SK-N-SH (cell line): Measurements from ENCODE around the gene DCANP1.

Source experiments
- MEF2A ChIP-seq: IDR thresholded peaks from 2 replicates; pipeline ENCODE4 v1.4.0; 2012; ENCODE audit warnings: low read depth, borderline replicate concordance
- NRF1 ChIP-seq: IDR thresholded peaks from 2 replicates; pipeline ENCODE4 v1.6.1; 2012; ENCODE audit warnings: low read depth, mild to moderate bottlenecking, low read length
- RXRA ChIP-seq: IDR thresholded peaks from 2 replicates; pipeline ENCODE4 v1.4.0; 2012; ENCODE audit warnings: low read depth, mild to moderate bottlenecking, borderline replicate concordance
- USF2 ChIP-seq: fragments of 150-350 bp; IDR thresholded peaks from 2 replicates; pipeline ENCODE4 v1.6.1; 2017; ENCODE audit warnings: antibody characterized with exemption, low read length, low read depth, borderline replicate concordance
- YY1 ChIP-seq: IDR thresholded peaks from 2 replicates; pipeline ENCODE4 v1.4.0; 2012; ENCODE audit warnings: low read depth, mild to moderate bottlenecking
- TF ChIP-seq, protein P1 (sequence below): fragments of 200-600 bp; sonication (generic); IDR thresholded peaks from 2 replicates; pipeline ENCODE4 v1.6.1; 2017; ENCODE audit warnings: antibody characterized with exemption, mild to moderate bottlenecking, moderate library complexity
- TF ChIP-seq, protein P2 (sequence below): IDR thresholded peaks from 2 replicates; pipeline ENCODE4; 2012

DNA sequence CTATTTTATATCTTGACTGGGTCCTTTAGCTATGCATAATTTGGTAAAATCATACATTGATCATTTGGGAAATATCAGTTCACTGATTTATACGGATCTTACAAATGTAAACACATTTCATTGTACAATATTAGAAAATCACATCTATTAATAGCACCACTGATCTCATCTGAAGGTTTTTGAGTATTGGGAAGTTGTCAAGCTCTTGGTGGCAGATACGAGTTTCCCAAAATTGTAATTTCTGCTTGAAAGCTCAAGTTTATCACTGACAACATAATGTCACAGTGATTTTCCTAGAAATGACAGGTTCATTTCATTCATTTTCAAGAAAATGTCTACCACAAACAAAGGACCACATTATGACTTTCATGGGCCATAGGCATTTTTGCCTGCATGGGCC lies 45.1 kb downstream of the DCANP1 start:
- TF ChIP-seq, protein P1, sequence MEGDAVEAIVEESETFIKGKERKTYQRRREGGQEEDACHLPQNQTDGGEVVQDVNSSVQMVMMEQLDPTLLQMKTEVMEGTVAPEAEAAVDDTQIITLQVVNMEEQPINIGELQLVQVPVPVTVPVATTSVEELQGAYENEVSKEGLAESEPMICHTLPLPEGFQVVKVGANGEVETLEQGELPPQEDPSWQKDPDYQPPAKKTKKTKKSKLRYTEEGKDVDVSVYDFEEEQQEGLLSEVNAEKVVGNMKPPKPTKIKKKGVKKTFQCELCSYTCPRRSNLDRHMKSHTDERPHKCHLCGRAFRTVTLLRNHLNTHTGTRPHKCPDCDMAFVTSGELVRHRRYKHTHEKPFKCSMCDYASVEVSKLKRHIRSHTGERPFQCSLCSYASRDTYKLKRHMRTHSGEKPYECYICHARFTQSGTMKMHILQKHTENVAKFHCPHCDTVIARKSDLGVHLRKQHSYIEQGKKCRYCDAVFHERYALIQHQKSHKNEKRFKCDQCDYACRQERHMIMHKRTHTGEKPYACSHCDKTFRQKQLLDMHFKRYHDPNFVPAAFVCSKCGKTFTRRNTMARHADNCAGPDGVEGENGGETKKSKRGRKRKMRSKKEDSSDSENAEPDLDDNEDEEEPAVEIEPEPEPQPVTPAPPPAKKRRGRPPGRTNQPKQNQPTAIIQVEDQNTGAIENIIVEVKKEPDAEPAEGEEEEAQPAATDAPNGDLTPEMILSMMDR = no peak
- TF ChIP-seq MEF2A = no peak
- TF ChIP-seq USF2 = no peak
- TF ChIP-seq RXRA = no peak
- TF ChIP-seq, protein P2, sequence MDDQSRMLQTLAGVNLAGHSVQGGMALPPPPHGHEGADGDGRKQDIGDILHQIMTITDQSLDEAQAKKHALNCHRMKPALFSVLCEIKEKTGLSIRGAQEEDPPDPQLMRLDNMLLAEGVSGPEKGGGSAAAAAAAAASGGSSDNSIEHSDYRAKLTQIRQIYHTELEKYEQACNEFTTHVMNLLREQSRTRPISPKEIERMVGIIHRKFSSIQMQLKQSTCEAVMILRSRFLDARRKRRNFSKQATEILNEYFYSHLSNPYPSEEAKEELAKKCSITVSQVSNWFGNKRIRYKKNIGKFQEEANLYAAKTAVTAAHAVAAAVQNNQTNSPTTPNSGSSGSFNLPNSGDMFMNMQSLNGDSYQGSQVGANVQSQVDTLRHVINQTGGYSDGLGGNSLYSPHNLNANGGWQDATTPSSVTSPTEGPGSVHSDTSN = no peak
- no peak for TF ChIP-seq YY1
- no peak for TF ChIP-seq NRF1
